NCI-H748 (cell line): ENCODE data around the gene PLA2G4D.

ENCODE experiments used
- DNase-seq: peaks from one replicate; lab custom pipeline; 2025; ENCODE audit not compliant: unreplicated experiment; lab: John Stamatoyannopoulos, UW

Gene PLA2G4D

DNA sequence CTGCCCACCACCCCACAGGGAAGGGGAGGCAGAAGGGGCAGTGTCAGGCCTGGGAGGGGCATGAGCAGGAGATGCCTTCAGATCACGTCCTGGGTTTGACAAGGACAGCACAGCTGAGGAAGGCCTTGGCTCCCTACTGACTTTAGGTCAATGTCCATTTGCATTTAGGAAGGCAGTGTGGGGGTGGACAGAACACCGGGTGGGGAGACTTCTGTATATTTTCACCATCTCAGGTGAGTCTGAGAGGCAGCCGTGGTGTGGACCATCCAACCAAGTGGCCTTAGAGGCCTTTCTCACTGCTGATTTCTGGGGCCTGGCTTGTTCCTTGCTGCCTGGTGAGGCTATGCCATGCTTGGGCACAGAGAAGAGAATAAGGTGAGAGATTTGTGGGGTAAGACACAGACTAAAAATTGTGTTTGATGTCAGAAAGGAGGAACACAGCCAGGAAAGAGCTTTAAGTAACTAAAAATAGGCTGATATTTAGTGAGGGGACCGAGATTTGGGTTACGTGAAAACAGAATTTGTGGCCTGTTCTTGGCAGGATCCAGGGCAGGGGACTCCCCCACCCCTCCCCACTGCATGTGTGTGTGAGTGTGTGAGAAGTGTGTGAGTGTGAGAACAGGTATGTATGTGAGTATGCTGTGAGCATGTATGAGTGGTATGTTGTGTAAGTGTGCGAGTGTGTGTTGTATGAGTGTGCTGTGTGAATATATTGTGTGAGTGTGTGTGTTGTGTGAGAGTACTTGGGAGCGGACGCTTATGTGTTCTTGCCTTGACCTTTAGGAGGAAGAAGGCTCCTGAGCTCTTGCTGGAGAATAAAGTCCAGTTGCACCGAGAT, 61.8 kb downstream of the PLA2G4D start:
- no peak for DNase-seq

DNA sequence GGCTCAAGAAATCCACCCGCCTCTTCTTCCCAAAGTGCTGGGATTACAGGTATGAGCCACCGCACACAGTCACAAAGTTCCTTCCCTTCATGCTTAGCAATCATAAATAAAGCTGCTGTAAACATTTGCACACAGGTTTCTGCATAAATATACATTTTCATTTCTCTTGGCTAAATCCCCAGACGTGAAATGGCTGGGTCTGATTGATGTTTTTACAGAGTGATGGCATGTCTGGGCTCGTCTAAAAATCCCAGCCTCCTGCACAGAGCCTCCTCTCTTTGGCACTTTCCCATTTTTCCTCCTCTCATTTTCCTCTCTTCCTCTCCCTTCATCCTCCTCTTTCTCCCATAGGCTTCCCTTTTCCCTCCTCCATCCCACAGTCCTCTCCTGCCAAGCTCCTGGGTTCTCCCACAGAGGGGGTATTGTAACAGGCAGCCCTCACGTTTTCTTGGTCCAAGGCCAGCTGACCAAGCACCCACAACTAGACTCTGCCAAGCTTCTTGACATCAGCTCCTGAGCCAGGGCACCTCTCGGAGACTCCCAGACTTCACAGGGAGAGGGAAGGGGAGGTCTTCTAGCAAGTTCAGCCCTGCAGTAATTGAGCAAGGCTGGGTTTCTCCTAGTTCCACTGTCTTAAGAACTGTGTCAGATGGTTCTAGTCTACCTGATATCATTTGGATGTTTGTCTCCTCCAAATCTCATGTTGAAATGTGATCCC, 63.0 kb downstream of the PLA2G4D start:
- DNase-seq = no peak

DNA sequence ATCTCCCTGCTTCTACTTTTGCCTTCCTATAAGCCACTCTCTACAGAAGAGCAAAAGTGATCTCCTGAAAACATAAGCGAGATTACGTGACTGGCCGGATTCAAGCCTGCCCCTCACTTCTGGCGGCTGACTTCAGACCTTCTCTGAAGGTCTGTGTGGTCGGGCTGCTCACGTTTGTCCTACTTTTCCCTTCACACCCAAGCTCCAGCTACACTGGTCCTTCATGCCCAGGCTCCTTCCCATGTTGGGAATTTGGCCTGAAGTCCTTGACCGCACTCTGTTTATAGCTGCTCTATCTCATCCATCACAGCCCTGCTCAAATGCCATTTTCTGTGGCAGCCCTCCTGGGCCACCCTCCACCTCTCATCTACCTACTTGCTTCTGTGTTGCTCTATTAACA, 66.8 kb downstream of the PLA2G4D start:
- no peak for DNase-seq

DNA sequence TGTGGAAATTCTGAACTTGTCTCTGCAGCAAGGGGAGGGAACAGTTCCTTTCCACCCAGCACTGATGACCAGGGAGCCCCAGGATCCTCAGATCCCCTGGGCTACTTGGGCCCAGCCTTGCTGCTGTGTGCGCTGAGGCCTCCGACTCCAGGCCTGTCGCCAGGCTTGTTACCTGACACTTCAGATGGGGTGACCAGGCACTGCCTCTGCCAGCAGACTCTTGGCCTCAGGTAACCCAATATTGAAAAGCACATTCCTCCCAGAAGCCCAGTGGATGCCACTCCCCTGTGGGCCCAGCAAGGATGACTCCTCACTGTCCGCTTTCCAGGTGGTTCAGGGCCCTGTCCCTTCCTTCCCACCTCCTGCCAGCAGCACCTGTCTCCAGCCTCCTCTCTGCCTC, 70.1 kb downstream of the PLA2G4D start:
- no peak for DNase-seq

DNA sequence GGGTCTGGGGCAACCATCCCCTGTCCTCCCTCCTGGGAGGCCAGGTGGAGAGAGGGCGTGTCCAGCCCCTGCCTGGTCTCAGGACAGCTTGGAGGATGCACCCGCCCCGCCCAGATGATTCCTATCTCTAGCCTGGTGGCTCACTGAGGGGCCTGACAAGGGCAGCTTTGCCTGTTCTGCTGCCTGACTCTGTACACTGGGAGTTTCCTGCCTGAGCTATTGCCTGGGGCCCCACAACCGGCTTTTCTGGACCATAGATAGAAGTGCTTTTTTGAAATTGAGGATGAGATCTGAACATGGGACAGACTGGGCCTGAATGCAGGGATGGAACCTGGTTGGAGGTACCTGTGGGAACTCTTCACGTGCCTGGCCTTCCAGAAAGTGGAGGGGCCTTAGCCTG, 72.8 kb downstream of the PLA2G4D start:
- no peak for DNase-seq

DNA sequence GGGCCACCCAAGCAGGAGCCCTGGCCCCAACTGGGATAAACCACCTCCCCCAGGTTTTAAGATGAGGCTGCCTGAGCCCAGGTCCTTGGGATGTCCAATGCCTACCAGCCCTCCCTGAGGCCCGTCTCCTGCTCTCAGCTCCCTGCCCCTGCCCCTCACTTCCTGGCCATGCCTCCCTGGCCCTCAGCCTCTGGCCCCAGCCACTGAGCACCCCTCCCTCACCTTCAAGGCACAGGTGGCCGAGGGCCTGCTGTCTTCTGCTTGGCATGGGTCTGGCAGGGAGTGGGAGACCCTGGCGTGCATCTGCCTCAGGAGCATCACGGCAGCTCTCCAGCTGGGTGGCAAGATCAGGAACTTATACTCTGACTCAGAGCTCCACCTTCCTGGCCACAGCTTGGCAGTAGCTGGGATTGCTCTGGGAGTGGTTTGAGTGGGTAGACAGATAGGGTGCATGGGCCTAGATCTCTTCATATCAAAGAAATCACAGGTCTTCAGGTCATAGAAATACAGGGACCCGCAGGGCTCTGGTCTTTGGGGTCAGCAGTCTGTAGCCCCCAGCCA, 73.6 kb downstream of the PLA2G4D start, which contains the start of gene PLA2G4E:
Gene PLA2G4E, minus strand, starts transcription at position 330 of the 561 bp plus-strand sequence. Its CDS starts 12 bp downstream, at position 318.
- no peak for DNase-seq

DNA sequence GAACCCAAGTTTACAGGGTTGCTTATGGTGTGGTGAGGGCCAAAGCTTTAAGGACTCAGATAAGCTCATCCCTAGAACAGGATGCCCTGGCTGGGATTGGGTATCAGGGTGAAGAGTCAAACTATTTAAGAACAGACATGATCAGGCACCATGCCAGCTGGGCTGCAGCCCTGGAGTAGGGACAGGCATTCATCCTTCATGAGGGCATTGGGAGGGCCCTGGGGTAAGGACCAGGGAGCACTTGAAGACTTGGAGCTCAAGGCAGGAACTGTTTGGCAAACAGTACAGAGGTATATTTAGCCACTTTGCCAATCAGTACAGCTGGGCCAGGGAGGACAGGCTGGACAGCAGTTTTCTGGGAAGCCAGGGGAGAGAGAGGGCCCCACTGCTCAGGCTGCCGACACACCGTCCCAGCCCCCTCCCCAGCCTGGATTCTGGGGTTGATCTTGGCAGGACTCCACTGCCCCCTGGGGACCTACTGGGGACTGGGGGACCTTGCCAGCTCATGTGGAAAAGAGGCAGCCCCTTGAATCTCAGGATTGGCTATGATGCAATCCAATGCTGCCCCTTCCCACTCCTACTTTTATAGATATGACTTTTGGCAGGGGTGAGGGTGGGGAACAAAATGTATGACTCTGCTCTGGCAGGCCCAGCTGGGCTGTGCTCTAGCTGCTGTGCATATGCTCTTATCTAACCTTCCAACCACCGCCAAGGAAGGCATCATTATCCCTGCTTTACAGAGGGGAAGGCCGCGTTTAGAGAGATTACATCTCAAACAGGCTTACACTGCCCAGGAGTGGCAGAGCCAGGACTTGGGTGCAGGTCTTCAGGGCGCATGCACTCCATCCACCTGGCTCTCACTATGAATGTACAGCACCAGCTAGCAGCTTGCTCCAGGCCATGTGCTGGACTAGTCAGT, 75.8 kb downstream of the PLA2G4D start:
- no peak for DNase-seq
